Measurements from ENCODE around the gene TTC28. TPM values are rescaled to one million over a fixed set of nuclear protein-coding genes. Genes with fewer than 3 reads are reported as not detected.
"Not testable (repeated sequence)": the region's sequence is repeated elsewhere in the genome, so short reads cannot be mapped to it uniquely, and the experiment has no call there.

The TTC28 gene
- total RNA-seq, 6 experiments from 2014 or later: 10.8 to 18.9 (median 13.6) TPM

DNA sequence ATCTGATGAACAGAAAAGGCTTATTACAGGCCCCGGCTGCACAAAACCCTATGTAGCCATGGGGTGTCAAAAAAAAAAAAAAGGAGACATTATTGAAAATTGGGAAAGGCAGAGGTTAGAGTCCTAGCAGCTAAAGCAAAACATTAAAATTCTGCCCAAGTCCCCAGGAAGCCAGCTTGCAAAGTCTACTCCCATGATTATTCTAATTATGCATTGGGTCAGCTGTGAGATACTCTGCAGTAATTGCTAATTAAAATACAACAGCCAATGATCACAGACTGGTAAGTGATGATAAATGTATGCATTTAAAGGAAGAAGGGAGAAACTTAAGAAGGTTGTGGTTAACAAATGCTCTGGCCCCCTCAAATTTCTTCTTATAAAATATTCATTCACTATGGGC, 473.7 kb downstream of the TTC28 start:
- no peak overlapping the region for H3K4me3 Mint-ChIP-seq
- H3K36me3 Mint-ChIP-seq (ENCODE audit: low read depth): peaks cover 12% of the 10 kb centered on the region
- H3K4me1 Mint-ChIP-seq (ENCODE audit: low read depth): peaks cover 25% of the 10 kb centered on the region
- peaks cover 3% of the 10 kb centered on the region for H3K27me3 Mint-ChIP-seq (ENCODE audit: insufficient read depth)
- peaks cover 11% of the 10 kb centered on the region for H3K9me3 Mint-ChIP-seq
- no peak overlapping the region for H3K27ac Mint-ChIP-seq
- DNase-seq: no peak
- TF ChIP-seq, protein P1, sequence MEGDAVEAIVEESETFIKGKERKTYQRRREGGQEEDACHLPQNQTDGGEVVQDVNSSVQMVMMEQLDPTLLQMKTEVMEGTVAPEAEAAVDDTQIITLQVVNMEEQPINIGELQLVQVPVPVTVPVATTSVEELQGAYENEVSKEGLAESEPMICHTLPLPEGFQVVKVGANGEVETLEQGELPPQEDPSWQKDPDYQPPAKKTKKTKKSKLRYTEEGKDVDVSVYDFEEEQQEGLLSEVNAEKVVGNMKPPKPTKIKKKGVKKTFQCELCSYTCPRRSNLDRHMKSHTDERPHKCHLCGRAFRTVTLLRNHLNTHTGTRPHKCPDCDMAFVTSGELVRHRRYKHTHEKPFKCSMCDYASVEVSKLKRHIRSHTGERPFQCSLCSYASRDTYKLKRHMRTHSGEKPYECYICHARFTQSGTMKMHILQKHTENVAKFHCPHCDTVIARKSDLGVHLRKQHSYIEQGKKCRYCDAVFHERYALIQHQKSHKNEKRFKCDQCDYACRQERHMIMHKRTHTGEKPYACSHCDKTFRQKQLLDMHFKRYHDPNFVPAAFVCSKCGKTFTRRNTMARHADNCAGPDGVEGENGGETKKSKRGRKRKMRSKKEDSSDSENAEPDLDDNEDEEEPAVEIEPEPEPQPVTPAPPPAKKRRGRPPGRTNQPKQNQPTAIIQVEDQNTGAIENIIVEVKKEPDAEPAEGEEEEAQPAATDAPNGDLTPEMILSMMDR (IDR thresholded peaks at IDR 0.05): no peak

DNA sequence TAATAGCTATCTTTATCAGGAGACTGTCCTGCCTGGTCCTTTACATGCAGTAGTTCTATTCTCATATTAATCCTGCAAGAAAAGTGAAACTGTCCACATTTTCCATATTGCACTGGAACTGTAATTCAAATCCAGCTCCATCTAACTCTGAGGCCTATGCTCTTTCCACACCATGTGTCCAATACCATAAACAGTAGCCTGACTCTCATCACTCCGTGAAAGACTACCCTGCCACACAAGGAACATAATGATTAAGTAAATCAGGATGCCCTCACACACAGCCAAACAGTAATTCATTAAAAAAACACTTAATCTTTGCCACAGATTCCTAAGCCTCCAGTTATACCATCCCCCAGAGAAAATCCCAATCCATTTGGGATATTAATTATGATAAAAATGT, 475.3 kb downstream of the TTC28 start:
- Mint-ChIP-seq H3K4me1 (ENCODE audit: low read depth) (peaks cover 25% of the 10 kb centered on the region), H3K36me3 (ENCODE audit: low read depth) (no peaks in the 10 kb centered on the region), H3K27me3 (ENCODE audit: insufficient read depth) (no peaks in the 10 kb centered on the region; the same call in none of the 2 replicates), H3K27ac (no peak overlapping the region), H3K4me3 (no peak overlapping the region), H3K9me3 (no peaks in the 10 kb centered on the region)
- TF ChIP-seq, protein P1 (IDR thresholded peaks at IDR 0.05): no peak
- no peak for DNase-seq

DNA sequence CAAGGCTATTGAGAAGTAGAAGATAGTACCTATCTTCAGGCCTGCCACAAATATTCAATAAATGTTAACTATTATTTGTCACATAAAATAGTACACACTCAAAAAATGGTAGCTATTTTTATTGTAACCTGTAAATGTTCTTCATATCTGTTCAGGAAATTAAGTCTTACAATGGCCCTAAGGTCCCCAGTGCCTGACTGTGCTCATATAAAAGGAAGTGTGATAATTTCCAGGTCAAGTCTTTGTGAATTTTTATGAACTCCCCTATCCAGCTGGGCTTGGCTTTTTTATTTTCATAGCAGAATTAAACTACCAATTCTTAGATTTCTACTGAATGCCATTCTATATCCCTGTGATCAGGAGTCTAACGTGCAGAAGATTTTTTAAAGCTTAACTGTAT, 476.4 kb downstream of the TTC28 start:
- no peak overlapping the region for H3K4me3 Mint-ChIP-seq
- no peak for DNase-seq
- H3K4me1 Mint-ChIP-seq (ENCODE audit: low read depth): peaks cover 19% of the 10 kb centered on the region
- H3K36me3 Mint-ChIP-seq (ENCODE audit: low read depth): no peaks in the 10 kb centered on the region
- TF ChIP-seq, protein P1 (IDR thresholded peaks at IDR 0.05): no peak
- no peaks in the 10 kb centered on the region for H3K9me3 Mint-ChIP-seq
- H3K27me3 Mint-ChIP-seq (ENCODE audit: insufficient read depth): no peaks in the 10 kb centered on the region; the same call in none of the 2 replicates
- H3K27ac Mint-ChIP-seq: no peak overlapping the region

DNA sequence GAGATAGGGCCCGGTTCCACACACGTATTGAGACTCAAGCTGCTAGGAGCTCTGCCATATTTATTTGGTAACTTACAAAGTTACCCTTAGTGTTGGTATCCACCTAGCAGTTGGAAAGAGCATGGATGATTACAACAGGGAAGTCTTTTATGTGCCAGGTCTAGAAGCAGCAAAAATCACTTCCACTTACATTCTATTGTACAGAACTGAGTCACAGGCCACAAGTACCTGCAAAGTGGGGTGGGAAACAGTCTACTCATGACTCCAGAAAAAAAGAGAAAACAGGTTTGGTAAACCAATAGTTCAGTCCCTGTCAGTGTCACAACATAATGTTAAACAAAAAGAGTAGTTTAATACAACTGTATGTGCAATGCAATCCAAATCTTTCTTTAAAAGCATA, 480.9 kb downstream of the TTC28 start:
- TF ChIP-seq, protein P1 (IDR thresholded peaks at IDR 0.05): no peak
- Mint-ChIP-seq H3K36me3 (ENCODE audit: low read depth) (0 out of 2 replicates have a peak, but pooled peaks cover under 1% of the 10 kb centered on the region), H3K27me3 (ENCODE audit: insufficient read depth) (peaks cover 3% of the 10 kb centered on the region; the same call in 1 of the 2 replicates), H3K4me1 (ENCODE audit: low read depth) (no peaks in the 10 kb centered on the region), H3K9me3 (no peaks in the 10 kb centered on the region; the same call in 1 of the 2 replicates), H3K4me3 (no peak overlapping the region), H3K27ac (no peak overlapping the region)
- DNase-seq: no peak

DNA sequence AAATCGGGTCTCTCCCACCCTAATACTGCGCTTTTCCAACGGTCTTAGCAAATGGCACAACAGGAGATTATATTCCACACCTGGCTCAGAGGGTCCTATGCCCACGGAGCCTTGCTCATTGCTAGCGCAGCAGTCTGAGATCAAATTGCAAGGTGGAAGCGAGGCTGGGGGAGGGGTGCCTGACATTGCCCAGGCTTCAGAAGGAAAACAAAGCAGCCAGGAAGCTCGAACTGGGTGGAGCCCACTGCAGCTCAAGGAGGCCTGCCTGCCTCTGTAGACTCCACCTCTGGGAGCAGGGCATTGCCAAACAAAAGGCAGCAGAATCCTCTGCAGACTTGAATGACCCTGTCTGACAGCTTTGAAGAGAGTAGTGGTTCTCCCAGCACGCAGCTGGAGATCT, 488.1 kb downstream of the TTC28 start:
- peaks cover 21% of the 10 kb centered on the region for H3K27me3 Mint-ChIP-seq (ENCODE audit: insufficient read depth)
- not testable (repeated sequence) for H3K27ac Mint-ChIP-seq; DNase-seq; H3K9me3 Mint-ChIP-seq; H3K4me3 Mint-ChIP-seq; H3K4me1 Mint-ChIP-seq (ENCODE audit: low read depth)
- H3K36me3 Mint-ChIP-seq (ENCODE audit: low read depth): peaks cover 11% of the 10 kb centered on the region; the same call in 1 of the 2 replicates

DNA sequence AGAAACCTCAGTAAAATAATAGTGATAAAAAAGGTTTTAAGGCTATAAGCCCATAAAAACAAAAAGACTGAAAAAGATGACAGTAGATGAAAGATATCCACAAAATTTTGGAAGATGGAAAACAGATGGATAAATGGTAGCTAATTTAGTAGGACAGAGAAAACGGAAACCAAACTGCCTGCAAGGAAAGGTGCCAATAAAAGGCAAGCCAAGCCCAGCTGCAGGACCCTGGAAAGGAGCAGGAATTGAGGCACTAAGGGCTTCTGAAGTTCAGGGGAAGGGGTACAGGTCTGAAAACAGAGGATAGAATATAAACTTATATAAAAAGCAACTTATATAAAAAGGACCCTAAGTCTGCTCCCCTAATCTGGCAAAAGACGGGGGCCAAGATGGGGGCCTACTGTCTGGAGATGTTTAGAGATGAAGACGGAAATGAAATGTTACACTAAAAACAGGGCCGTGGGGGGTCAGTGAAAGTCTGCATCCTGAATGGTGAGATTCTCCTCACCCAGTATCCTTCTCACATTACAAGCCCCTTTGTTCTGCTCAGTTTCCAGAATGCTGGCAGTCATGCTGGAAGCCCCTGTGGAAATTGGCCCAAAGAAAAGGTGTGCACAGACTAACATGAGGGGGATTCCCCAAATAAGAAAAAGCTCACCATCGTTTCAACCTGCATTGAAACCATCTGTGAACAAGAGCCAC, 491.3 kb downstream of the TTC28 start:
- no peak for DNase-seq
- TF ChIP-seq, protein P1 (IDR thresholded peaks at IDR 0.05): no peak
- H3K4me1 Mint-ChIP-seq (ENCODE audit: low read depth): no peaks in the 10 kb centered on the region
- H3K9me3 Mint-ChIP-seq: peaks cover 3% of the 10 kb centered on the region
- no peak overlapping the region for H3K4me3 Mint-ChIP-seq
- no peak overlapping the region for H3K27ac Mint-ChIP-seq
- H3K36me3 Mint-ChIP-seq (ENCODE audit: low read depth): peaks cover 7% of the 10 kb centered on the region; the same call in 1 of the 2 replicates
- peaks cover 19% of the 10 kb centered on the region for H3K27me3 Mint-ChIP-seq (ENCODE audit: insufficient read depth)
